ENCODE data around the gene CFAP53.
"Not testable (repeated sequence)": the region's sequence is repeated elsewhere in the genome, so short reads cannot be mapped to it uniquely, and the experiment has no call there.

CFAP53 gene

GRCh38 chr18:50311650-50312049, 45.4 kb upstream of the CFAP53 start:
- CTCF ChIA-PET, result no interaction called here
- no peak for TF ChIP-seq HDGF (IDR thresholded peaks at IDR 0.05; ENCODE audit: borderline replicate concordance)
- no peak for TF ChIP-seq ELF4 (IDR thresholded peaks at IDR 0.05)
- no peak for TF ChIP-seq PKNOX1 (IDR thresholded peaks at IDR 0.05)
- no peak for TF ChIP-seq CTBP1 (IDR thresholded peaks at IDR 0.05; ENCODE audit: borderline replicate concordance)
- TF ChIP-seq FOXA1 (IDR thresholded peaks at IDR 0.05), result no peak
- no peak for TF ChIP-seq FOXM1 (IDR thresholded peaks at IDR 0.05; ENCODE audit: borderline replicate concordance)
- TF ChIP-seq BHLHE40 (IDR thresholded peaks at IDR 0.05; ENCODE audit: borderline replicate concordance), result no peak
- no peak for TF ChIP-seq ZNF384 (IDR thresholded peaks at IDR 0.05)
- no peak for TF ChIP-seq SP1 (IDR thresholded peaks at IDR 0.05)
- no peak for TF ChIP-seq TARDBP (IDR thresholded peaks at IDR 0.05)
- TF ChIP-seq L3MBTL2 (conservative IDR thresholded peaks at IDR 0.05), result no peak
- no peak for TF ChIP-seq LEF1 (IDR thresholded peaks at IDR 0.05; ENCODE audit: borderline replicate concordance)
- POLR2A ChIA-PET, result no interaction called here
- no peak for DNase-seq (ENCODE audit: extremely low spot score)

GRCh38 chr18:50310080-50310479, 43.8 kb upstream of the CFAP53 start:
- ChIA-PET POLR2A (no interaction called here), CTCF (interaction anchor here (0.8 kb wide), 1 partner anchor 47 kb away, joined by 5 read pairs; no protein-coding TSS in a partner anchor)
- TF ChIP-seq FOXK2 (IDR thresholded peaks at IDR 0.05) (no peak), ARNT (IDR thresholded peaks at IDR 0.05) (no peak), SP1 (IDR thresholded peaks at IDR 0.05) (no peak), ELF4 (IDR thresholded peaks at IDR 0.05) (no peak), FOXM1 (IDR thresholded peaks at IDR 0.05; ENCODE audit: borderline replicate concordance) (no peak), CTBP1 (IDR thresholded peaks at IDR 0.05; ENCODE audit: borderline replicate concordance) (no peak), FOXA1 (IDR thresholded peaks at IDR 0.05) (no peak), PKNOX1 (IDR thresholded peaks at IDR 0.05) (no peak), SUZ12 (IDR thresholded peaks at IDR 0.05) (no peak), ZNF384 (IDR thresholded peaks at IDR 0.05) (no peak), L3MBTL2 (conservative IDR thresholded peaks at IDR 0.05) (no peak), TARDBP (IDR thresholded peaks at IDR 0.05) (no peak), LEF1 (IDR thresholded peaks at IDR 0.05; ENCODE audit: borderline replicate concordance) (no peak), NFRKB (IDR thresholded peaks at IDR 0.05) (no peak), HDGF (IDR thresholded peaks at IDR 0.05; ENCODE audit: borderline replicate concordance) (no peak), BHLHE40 (IDR thresholded peaks at IDR 0.05; ENCODE audit: borderline replicate concordance) (no peak)
- DNase-seq (ENCODE audit: extremely low spot score), result no peak

GRCh38 chr18:50308851-50309250, 42.6 kb upstream of the CFAP53 start:
- CTCF ChIA-PET; POLR2A ChIA-PET; DNase-seq (ENCODE audit: extremely low spot score): not testable (repeated sequence)

- CTCF ChIA-PET, result no interaction called here
- POLR2A ChIA-PET, result interaction anchor here (1.0 kb wide), 1 partner anchor 26 kb away, joined by 4 read pairs; the partner anchor contains the start of gene MBD1
- TF ChIP-seq TARDBP (IDR thresholded peaks at IDR 0.05), result no peak
- peak; percentile 89 for DNase-seq (ENCODE audit: extremely low spot score)
Measured at GRCh38 chr18:50307738-50308470, 41.6 kb upstream of the CFAP53 start.

GRCh38 chr18:50307400-50307737, 41.1 kb upstream of the CFAP53 start:
- no peak for DNase-seq (ENCODE audit: extremely low spot score)
- ChIA-PET POLR2A (interaction anchor here (0.8 to 1.0 kb wide), 2 partner anchors 26 to 67 kb away, joined by 3 to 4 read pairs; partner anchors contain the start of gene MBD1), CTCF (no interaction called here)
- no peak for TF ChIP-seq FOXK2 (IDR thresholded peaks at IDR 0.05)
- no peak for TF ChIP-seq SP1 (IDR thresholded peaks at IDR 0.05)
- TF ChIP-seq L3MBTL2 (conservative IDR thresholded peaks at IDR 0.05), result no peak
- no peak for TF ChIP-seq PKNOX1 (IDR thresholded peaks at IDR 0.05)
- no peak for TF ChIP-seq NFRKB (IDR thresholded peaks at IDR 0.05)
- TF ChIP-seq ZNF384 (IDR thresholded peaks at IDR 0.05), result no peak
- TF ChIP-seq SUZ12 (IDR thresholded peaks at IDR 0.05), result no peak
- no peak for TF ChIP-seq FOXA1 (IDR thresholded peaks at IDR 0.05)
- no peak for TF ChIP-seq TARDBP (IDR thresholded peaks at IDR 0.05)
- no peak for TF ChIP-seq HDGF (IDR thresholded peaks at IDR 0.05; ENCODE audit: borderline replicate concordance)
- TF ChIP-seq CTBP1 (IDR thresholded peaks at IDR 0.05; ENCODE audit: borderline replicate concordance), result no peak
- TF ChIP-seq FOXM1 (IDR thresholded peaks at IDR 0.05; ENCODE audit: borderline replicate concordance), result no peak
- TF ChIP-seq ARNT (IDR thresholded peaks at IDR 0.05), result no peak
- no peak for TF ChIP-seq ELF4 (IDR thresholded peaks at IDR 0.05)
- TF ChIP-seq BHLHE40 (IDR thresholded peaks at IDR 0.05; ENCODE audit: borderline replicate concordance), result no peak
- no peak for TF ChIP-seq LEF1 (IDR thresholded peaks at IDR 0.05; ENCODE audit: borderline replicate concordance)

GRCh38 chr18:50306944-50307343, 40.6 kb upstream of the CFAP53 start:
- ChIA-PET POLR2A (interaction anchor here (0.8 to 1.0 kb wide), 2 partner anchors 25 to 67 kb away, joined by 3 to 4 read pairs; partner anchors contain the start of gene MBD1), CTCF (no interaction called here)
- no peak for DNase-seq (ENCODE audit: extremely low spot score)

More at GRCh38 chr18:50306944-50307343, 40.6 kb upstream of the CFAP53 start:
- TF ChIP-seq HDGF (IDR thresholded peaks at IDR 0.05; ENCODE audit: borderline replicate concordance) (no peak), FOXK2 (IDR thresholded peaks at IDR 0.05) (no peak), SUZ12 (IDR thresholded peaks at IDR 0.05) (no peak), BHLHE40 (IDR thresholded peaks at IDR 0.05; ENCODE audit: borderline replicate concordance) (no peak), SP1 (IDR thresholded peaks at IDR 0.05) (no peak), PKNOX1 (IDR thresholded peaks at IDR 0.05) (no peak), LEF1 (IDR thresholded peaks at IDR 0.05; ENCODE audit: borderline replicate concordance) (no peak), L3MBTL2 (conservative IDR thresholded peaks at IDR 0.05) (no peak), ELF4 (IDR thresholded peaks at IDR 0.05) (no peak)
